Measurements from ENCODE around the gene METTL21C. TPM values are rescaled to one million over a fixed set of nuclear protein-coding genes. Genes with fewer than 3 reads are reported as not detected.

Gene METTL21C
- total RNA-seq, 1 donor from 2014 or later, result not detected

DNA sequence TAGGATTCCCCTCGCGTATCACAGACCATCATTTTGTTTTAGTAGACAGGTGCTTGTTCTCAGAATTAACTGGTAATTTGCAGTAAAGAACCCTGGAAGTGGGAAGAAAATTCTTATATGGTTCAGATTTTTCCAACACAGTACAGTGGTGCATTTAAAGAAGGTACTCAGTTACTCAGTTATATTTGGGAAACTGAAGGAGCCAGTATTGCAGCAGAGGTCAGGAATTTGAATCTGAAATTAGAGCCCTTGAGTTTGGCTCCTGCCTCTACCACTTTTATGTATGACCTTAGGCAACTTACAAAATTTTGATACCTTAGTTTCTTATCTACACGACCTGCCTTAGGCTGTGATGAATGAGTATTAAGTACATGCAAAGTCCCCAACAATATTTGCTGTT is 19.7 kb downstream of the METTL21C start:
- Histone ChIP-seq H3K27me3 (ENCODE audit: control insufficient read depth, insufficient read depth, low read length) (no peaks in the 10 kb centered on the region), H3K36me3 (ENCODE audit: control insufficient read depth, insufficient read depth, low read length) (peaks cover 1% of the 10 kb centered on the region), H3K4me3 (ENCODE audit: low read depth, low read length) (no peak overlapping the region)
- TF ChIP-seq, protein P1, sequence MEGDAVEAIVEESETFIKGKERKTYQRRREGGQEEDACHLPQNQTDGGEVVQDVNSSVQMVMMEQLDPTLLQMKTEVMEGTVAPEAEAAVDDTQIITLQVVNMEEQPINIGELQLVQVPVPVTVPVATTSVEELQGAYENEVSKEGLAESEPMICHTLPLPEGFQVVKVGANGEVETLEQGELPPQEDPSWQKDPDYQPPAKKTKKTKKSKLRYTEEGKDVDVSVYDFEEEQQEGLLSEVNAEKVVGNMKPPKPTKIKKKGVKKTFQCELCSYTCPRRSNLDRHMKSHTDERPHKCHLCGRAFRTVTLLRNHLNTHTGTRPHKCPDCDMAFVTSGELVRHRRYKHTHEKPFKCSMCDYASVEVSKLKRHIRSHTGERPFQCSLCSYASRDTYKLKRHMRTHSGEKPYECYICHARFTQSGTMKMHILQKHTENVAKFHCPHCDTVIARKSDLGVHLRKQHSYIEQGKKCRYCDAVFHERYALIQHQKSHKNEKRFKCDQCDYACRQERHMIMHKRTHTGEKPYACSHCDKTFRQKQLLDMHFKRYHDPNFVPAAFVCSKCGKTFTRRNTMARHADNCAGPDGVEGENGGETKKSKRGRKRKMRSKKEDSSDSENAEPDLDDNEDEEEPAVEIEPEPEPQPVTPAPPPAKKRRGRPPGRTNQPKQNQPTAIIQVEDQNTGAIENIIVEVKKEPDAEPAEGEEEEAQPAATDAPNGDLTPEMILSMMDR (IDR thresholded peaks at IDR 0.05; ENCODE audit: insufficient read depth, low read length, severe bottlenecking), result no peak
- DNase-seq (ENCODE audit: low read depth) (no peak), FAIRE-seq (no peak)

DNA sequence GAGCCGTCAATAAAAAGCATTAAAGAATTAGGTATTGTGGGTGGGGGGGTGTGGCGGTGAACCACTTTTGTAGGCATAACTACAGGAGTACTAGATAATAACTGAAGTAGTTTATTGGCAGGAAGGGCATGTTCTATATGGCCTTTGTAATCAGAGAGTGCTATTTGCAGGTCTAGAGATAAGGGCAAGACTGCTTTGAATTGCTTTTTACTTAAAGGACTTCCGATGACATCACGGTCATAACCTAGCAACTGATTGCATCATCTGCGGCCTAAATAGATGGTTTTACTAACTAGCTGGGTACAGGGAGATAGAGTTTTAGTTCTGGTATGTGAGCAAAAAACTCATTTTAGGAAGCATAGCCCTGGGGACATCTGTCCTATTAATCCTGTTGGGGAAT is 24.7 kb downstream of the METTL21C start:
- no peak overlapping the region for H3K4me3 ChIP-seq (ENCODE audit: low read depth, low read length)
- DNase-seq (ENCODE audit: low read depth) (no peak), FAIRE-seq (no peak)
- no peaks in the 10 kb centered on the region for H3K27me3 ChIP-seq (ENCODE audit: control insufficient read depth, insufficient read depth, low read length)
- H3K36me3 ChIP-seq (ENCODE audit: control insufficient read depth, insufficient read depth, low read length), result peaks cover 4% of the 10 kb centered on the region
- TF ChIP-seq, protein P1 (IDR thresholded peaks at IDR 0.05; ENCODE audit: insufficient read depth, low read length, severe bottlenecking), result no peak

DNA sequence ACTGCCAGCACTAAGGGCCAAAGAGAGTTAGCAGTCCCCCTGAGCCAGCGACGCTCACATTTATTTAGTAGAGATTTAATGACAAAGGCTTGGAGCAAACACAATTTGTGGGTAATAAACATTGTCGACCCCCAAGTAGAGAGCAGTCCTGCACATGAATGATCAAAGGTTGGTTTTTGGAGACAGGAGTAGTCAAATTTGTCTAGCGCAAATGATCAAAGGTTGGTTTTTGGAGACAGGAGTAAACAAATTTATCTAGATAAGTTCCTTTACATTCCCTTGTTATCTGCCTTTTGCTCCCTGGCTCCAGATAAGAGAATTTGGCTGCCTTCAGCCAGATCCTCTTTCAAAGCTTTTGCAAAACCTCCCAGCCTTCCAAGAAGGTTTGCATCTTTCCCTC is 26.9 kb downstream of the METTL21C start:
- Histone ChIP-seq H3K36me3 (ENCODE audit: control insufficient read depth, insufficient read depth, low read length) (peaks cover 3% of the 10 kb centered on the region), H3K4me3 (ENCODE audit: low read depth, low read length) (no peak overlapping the region), H3K27me3 (ENCODE audit: control insufficient read depth, insufficient read depth, low read length) (no peaks in the 10 kb centered on the region)
- no peak for FAIRE-seq
- no peak for DNase-seq (ENCODE audit: low read depth)
- TF ChIP-seq, protein P1 (IDR thresholded peaks at IDR 0.05; ENCODE audit: insufficient read depth, low read length, severe bottlenecking), result no peak

DNA sequence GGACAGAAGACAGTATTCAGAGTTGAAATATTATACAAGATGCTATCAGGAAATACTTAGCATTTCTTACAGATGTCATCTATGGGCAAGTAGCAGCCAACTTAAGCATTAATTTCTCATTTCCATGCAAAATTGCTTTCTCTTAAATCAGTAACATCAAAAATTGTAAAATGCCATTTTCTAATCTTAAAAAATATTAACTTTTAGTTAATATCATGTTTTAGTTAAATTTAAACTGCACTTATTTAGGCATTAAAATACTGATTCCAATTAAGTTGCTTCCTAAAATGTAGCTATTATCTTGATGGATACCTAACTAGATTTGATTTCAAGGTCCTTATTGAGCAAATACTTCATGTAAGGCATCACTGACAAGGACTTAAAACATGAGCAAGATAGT is 27.8 kb downstream of the METTL21C start:
- Histone ChIP-seq H3K27me3 (ENCODE audit: control insufficient read depth, insufficient read depth, low read length) (no peaks in the 10 kb centered on the region), H3K4me3 (ENCODE audit: low read depth, low read length) (no peak overlapping the region), H3K36me3 (ENCODE audit: control insufficient read depth, insufficient read depth, low read length) (peaks cover 3% of the 10 kb centered on the region)
- DNase-seq (ENCODE audit: low read depth) (no peak), FAIRE-seq (no peak)
- TF ChIP-seq, protein P1 (IDR thresholded peaks at IDR 0.05; ENCODE audit: insufficient read depth, low read length, severe bottlenecking), result no peak

DNA sequence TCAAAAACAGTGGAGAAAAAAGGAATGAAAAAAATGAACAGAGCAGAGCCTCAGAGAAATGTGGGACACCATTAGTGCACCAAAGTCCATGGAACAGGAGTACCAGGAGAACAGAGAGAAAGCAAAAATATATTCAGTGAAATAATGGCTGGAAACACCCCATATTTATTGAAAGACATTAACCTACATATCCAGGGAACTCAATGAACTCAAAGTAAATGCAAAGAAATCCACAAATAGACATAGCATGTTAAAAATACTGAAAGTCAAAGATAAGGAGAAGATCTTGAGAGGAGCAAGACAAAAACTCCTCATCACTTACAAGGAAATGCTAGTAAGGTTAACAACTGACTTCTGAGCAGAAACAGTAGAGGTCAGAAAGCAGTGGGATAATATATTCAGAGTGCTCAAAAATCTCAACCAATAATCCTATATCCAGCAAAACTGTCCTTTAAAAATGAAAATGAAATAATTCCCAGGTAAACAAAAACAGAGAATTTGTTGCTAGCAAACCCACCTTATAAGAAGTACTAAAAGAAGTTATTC is 35.6 kb downstream of the METTL21C start:
- FAIRE-seq, result no peak

More for the DNA sequence above, 35.6 kb downstream of the METTL21C start:
- no peaks in the 10 kb centered on the region for H3K27me3 ChIP-seq (ENCODE audit: control insufficient read depth, insufficient read depth, low read length)
- no peak overlapping the region for H3K4me3 ChIP-seq (ENCODE audit: low read depth, low read length)
- no peak for DNase-seq (ENCODE audit: low read depth)
- TF ChIP-seq, protein P1 (IDR thresholded peaks at IDR 0.05; ENCODE audit: insufficient read depth, low read length, severe bottlenecking), result no peak
- H3K36me3 ChIP-seq (ENCODE audit: control insufficient read depth, insufficient read depth, low read length), result peaks cover 1% of the 10 kb centered on the region

All from bronchial epithelial cell (primary cell).